Fibroblast of the aortic adventitia (primary cell): Measurements from ENCODE around the gene PLA2G4B. TPM values are rescaled to one million over a fixed set of nuclear protein-coding genes. Genes with fewer than 3 reads are reported as not detected.

ENCODE experiments used
- DNase-seq: peaks from one replicate; pipeline ENCODE4 v3.0.0-alpha.2; 2010; ENCODE audit warnings: low read depth
- H3K4me3 ChIP-seq: 2 replicates; pipeline ENCODE4 v1.5.1; 2011; ENCODE audit warnings: low read depth, mild to moderate bottlenecking, control low read depth, low read length, moderate library complexity
- total RNA-seq: library from RNA; depleted of rRNA; stranded (reverse); fragments of >200 nt; gene quantifications from 2 replicates; pipeline ENCODE4 v1.2.3, GENCODE V29; 2012; ENCODE audit warnings: low replicate concordance
- TF ChIP-seq, protein P1 (sequence below): IDR thresholded peaks from 2 replicates; pipeline ENCODE4 v1.5.1; 2011; ENCODE audit warnings: mild to moderate bottlenecking, low read length, control low read depth, inconsistent platforms; ENCODE audit not compliant: insufficient read depth

PLA2G4B gene
- total RNA-seq, 1 donor, result 0.54 TPM

DNA sequence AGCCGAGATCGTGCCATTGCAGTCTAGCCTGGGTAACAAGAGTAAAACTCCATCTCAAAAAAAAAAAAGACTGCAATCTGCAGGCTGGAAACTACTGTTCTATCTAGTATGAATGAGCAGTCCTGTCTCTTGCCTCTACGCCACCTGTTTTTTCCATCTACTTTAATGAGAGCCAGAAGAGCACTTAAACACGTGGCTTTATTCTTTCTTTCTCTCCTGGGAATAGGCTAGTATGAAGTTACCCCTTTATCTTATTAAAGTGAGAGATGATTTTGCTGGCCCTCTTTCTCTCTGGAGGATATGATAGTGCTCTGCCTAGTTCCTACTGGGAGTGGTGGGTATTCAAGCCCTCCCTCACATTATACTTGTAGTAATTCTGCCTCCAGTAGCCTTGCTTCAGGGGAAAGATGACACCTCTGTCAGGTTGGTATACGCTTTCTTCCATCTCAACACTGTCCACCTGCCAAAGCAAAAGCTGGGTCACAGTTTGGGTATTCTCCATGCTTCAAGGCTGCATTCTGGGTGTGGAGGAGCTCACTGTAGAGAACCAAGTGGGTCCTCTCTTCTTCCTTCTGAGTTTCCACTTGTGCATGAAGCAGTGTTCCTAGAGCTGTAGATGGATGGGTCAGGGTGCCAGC, 46.5 kb upstream of the PLA2G4B start:
- TF ChIP-seq, protein P1, sequence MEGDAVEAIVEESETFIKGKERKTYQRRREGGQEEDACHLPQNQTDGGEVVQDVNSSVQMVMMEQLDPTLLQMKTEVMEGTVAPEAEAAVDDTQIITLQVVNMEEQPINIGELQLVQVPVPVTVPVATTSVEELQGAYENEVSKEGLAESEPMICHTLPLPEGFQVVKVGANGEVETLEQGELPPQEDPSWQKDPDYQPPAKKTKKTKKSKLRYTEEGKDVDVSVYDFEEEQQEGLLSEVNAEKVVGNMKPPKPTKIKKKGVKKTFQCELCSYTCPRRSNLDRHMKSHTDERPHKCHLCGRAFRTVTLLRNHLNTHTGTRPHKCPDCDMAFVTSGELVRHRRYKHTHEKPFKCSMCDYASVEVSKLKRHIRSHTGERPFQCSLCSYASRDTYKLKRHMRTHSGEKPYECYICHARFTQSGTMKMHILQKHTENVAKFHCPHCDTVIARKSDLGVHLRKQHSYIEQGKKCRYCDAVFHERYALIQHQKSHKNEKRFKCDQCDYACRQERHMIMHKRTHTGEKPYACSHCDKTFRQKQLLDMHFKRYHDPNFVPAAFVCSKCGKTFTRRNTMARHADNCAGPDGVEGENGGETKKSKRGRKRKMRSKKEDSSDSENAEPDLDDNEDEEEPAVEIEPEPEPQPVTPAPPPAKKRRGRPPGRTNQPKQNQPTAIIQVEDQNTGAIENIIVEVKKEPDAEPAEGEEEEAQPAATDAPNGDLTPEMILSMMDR, result no peak
- no peak for DNase-seq
- no peak overlapping the region for H3K4me3 ChIP-seq

DNA sequence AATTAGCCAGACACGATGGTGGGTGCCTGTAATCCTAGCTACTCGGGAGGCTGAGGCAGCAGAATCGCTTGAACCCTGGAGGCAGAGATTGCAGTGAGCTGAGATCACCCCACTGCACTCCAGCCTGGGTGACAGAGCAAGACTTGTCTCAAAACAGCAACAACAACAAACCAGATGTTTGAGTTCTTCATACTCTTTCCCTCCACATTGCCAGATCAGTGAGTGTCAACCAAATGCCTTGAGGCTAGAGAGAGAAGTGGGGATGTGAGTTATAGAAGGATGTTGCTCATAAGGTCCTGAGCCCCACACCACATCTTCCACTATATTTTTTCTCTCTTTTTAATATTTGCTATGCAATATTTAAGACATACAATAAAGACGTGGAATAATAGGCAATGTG, 44.6 kb upstream of the PLA2G4B start:
- DNase-seq, result no peak
- TF ChIP-seq, protein P1, result no peak
- no peak overlapping the region for H3K4me3 ChIP-seq

DNA sequence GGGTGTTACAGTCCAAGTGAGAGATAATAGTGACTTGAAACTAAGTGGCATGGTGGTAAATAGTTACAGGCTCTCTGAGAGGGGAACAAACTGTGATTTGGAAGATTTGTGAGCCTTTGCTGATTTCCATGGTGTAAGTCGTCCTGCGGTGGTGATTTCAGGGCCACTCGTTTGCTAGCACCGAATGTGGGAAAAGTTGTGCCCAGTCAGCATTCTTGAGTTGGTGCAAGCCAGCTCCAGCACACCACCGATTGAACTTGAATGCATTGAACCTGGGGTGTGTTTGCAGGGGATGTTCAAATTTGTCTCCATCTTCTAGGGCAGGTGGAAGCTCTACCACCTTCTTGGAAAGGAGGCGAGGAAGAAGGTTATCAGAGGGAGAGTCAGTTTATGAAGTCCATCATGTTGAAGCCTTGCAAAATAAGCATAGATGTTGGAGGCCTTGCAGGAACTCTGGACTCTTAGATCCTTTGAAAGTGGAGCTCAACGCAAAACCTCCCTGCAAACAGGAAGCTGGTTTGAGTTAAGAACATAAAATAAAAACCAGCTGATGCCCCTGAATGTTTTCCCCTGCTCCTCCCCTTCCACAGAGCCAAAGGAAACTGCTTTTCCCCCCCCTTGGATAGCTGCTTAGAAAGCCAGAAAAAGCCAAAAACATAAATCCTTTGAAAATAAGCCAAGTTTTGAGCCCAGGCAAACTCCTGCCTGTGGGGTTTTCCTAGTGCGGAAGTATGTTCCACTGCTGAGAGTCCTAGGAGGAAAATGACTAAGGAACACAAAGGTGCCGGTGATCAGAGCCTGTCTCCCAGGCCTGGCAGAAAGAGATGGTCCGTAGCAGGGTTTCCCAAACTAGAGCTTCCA, 42.4 kb upstream of the PLA2G4B start:
- TF ChIP-seq, protein P1, result no peak
- peak; percentile 82 for DNase-seq
- H3K4me3 ChIP-seq, result peak overlapping the region; percentile 5

DNA sequence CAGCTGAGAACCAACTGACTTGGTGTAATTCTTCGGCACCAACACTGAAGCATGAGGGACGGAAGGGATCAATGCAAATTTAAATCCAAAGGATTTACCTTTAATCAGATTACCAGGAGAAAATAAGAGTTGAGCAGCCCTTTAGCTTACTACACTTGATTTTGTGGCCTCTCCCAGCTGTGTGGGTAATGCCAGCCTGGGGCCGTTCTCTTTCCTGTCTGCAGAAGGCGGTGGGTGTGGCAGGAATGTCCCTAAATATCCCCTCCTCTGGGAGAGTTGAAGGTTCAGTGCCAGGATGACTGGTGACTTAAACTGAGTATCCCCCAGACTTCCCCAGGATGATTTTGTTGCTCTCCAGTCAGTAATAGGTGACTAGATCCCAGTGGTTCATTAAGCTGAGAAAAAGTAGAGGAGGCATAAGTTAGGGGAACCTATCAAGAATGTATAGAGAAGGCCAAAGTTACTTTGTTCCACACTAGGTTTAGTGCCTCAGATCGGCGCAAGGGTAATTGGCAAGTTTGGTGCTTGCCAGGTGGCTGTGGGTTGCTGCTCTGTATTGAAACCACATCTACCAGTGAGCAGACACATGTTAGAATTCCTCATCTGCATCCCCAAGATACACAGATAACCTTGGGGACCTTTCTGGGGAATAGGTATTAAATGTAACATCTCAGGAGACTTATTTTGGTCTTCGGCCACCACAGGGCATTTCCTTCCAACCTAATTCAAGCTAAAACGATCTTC, 41.3 kb upstream of the PLA2G4B start:
- no peak for DNase-seq
- TF ChIP-seq, protein P1, result no peak
- no peak overlapping the region for H3K4me3 ChIP-seq

DNA sequence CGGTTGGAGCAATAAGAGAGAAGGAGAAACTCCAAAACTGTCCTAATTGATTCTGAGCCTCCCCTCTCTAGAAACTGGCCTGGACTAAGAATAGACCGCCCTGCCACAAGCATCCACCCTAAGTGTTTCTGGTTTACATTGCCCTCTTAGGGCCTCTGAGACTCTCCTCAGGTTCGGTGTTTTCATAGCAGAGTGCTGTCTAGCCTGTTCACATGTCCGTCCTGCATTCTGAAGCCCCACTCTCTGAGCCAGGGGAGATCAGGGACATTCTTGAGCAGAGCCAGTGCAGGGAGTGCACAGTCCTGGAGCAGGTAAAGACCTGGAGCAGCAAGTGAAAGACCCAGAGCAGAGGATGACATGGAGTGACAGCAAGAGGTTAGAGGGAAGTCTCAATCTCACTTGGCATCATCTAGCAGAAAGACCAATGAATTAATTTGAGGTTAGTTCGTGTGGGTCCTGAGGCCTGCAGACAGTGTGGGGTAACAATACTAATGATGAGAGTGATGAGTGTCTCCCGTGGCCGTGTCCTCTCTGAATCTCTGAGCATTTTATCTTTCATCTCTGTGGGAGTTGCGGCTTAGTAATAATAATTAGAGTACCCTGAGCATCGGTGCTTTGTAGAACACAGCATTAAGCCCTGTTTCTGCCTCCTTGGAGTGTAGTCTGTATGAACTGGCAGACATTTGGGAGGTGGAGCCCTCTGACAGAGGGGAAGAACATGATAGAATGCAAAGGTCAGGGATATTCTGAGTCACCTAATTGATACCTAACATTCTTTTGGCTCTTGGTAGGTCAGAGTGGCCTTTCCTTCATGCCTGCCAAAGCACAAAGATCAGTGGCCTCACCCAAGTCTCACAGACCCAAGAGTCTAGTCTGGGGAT, 39.8 kb upstream of the PLA2G4B start:
- TF ChIP-seq, protein P1, result no peak
- peak; percentile 20 for DNase-seq
- no peak overlapping the region for H3K4me3 ChIP-seq

DNA sequence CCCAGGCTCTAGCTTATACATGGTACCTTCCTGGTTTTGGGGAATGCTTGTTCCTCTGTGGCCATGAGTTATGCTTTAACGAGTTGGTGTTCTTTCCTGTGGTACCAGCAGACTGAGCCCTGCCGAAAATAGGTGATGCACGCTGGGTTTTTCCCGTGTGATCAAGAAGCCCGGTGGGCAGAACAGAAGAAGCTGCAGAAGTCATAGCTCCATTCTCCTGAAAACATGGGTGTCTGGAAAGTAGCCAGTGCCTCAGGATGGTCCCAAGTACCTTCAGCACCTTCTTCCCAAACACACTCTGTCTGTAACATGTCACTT, 39.2 kb upstream of the PLA2G4B start:
- H3K4me3 ChIP-seq, result no peak overlapping the region
- TF ChIP-seq, protein P1, result no peak
- no peak for DNase-seq
